Panc1 (cell line): Measurements from ENCODE around the gene KCNQ1OT1.

Source experiments
- CTCF ChIP-seq: fragments of 450-650 bp; IDR thresholded peaks from 2 replicates; pipeline ENCODE4 v1.5.1; 2017; ENCODE audit warnings: mild to moderate bottlenecking
- SIN3A ChIP-seq: IDR thresholded peaks from 2 replicates; pipeline ENCODE4 v1.6.1; 2012; ENCODE audit warnings: low read depth, mild to moderate bottlenecking, low read length, moderate library complexity, borderline replicate concordance; ENCODE audit not compliant: insufficient read depth

- TF ChIP-seq CTCF (no peak), SIN3A (no peak)
Observed at GRCh38 chr11:2743427-2744110, 43.8 kb upstream of the KCNQ1OT1 start.
